ENCODE data around the gene WNT10A.

DNA sequence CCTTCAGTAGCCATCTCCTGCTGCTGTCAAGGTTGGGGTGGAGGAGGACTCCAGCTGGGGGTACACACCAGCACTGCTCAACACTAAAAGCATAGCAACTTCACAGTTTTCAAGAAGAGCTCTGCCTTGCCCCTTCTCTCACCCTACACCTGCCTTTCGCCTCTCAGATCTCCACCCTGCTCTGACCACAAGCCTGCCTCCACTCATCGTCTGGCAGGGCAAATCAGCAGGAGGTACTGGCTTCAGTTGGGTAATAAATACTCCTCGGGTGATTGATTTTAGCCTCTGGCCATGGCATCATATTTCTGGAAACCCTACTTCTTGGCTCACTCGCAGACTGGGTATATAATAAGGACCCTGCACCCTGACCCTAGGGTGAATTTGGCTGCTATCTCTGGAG is 46.0 kb upstream of the WNT10A start:
- TF ChIP-seq POLR2A (IDR thresholded peaks at IDR 0.05; ENCODE audit: control extremely low read depth in 1 of 2, low read depth in 2 of 2, low read length in 2 of 2) (no peak), ATF3 (IDR thresholded peaks at IDR 0.05; ENCODE audit: insufficient read depth, low read depth, low read length) (no peak), SP1 (IDR thresholded peaks at IDR 0.05; ENCODE audit: low read depth, low read length) (no peak), RFX5 (IDR thresholded peaks at IDR 0.05; ENCODE audit: borderline replicate concordance, low read depth, low read length) (no peak), YY1 (IDR thresholded peaks at IDR 0.05; ENCODE audit: low read depth, low read length) (no peak), RXRA (IDR thresholded peaks at IDR 0.05; ENCODE audit: insufficient read depth, low read depth, low read length) (no peak), POLR2AphosphoS5 (IDR thresholded peaks at IDR 0.05; ENCODE audit: low read depth, low read length) (no peak), MAFK (IDR thresholded peaks at IDR 0.05; ENCODE audit: low read depth, low read length) (no peak), BCL11A (IDR thresholded peaks at IDR 0.05; ENCODE audit: low read depth in 2 of 2, low read length in 2 of 2) (no peak), GABPA (IDR thresholded peaks at IDR 0.05; ENCODE audit: borderline replicate concordance, insufficient read depth, low read length) (no peak), EP300 (IDR thresholded peaks at IDR 0.05; ENCODE audit: borderline replicate concordance in 1 of 2, low read depth in 2 of 2, low read length in 2 of 2) (no peak)
- TF ChIP-seq, protein P1, sequence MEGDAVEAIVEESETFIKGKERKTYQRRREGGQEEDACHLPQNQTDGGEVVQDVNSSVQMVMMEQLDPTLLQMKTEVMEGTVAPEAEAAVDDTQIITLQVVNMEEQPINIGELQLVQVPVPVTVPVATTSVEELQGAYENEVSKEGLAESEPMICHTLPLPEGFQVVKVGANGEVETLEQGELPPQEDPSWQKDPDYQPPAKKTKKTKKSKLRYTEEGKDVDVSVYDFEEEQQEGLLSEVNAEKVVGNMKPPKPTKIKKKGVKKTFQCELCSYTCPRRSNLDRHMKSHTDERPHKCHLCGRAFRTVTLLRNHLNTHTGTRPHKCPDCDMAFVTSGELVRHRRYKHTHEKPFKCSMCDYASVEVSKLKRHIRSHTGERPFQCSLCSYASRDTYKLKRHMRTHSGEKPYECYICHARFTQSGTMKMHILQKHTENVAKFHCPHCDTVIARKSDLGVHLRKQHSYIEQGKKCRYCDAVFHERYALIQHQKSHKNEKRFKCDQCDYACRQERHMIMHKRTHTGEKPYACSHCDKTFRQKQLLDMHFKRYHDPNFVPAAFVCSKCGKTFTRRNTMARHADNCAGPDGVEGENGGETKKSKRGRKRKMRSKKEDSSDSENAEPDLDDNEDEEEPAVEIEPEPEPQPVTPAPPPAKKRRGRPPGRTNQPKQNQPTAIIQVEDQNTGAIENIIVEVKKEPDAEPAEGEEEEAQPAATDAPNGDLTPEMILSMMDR (IDR thresholded peaks at IDR 0.05; ENCODE audit: control extremely low read depth in 1 of 3, insufficient read depth in 1 of 3, low read depth in 1 of 3, low read length in 3 of 3) = no peak

All from H1 (cell line).